ENCODE results near the gene TSPAN15.

TSPAN15 gene

DNA sequence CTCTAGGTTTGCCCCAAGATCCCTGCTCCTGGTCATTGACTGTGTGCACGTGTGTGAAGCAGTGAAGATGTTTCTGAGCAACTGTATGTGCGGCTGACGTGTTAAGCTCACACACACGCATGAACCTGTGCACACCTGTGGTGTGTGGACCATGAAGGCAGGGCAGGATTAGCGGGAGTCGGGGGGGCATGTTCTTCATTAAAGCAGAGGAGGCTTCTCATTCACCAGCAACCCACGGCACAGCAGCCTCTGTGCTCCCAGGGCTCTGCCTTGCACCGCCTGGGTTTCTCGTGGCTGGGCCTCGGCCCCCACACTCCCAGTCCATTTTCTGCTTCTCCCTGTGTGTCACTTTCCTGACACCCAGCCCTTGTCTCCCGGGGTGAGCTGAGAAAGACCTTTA is 33.7 kb upstream of the TSPAN15 start:
- no peak for DNase-seq

- no peak for DNase-seq
Measured at GRCh38 chr10:69418052-69418752, 33.1 kb upstream of the TSPAN15 start.

DNA sequence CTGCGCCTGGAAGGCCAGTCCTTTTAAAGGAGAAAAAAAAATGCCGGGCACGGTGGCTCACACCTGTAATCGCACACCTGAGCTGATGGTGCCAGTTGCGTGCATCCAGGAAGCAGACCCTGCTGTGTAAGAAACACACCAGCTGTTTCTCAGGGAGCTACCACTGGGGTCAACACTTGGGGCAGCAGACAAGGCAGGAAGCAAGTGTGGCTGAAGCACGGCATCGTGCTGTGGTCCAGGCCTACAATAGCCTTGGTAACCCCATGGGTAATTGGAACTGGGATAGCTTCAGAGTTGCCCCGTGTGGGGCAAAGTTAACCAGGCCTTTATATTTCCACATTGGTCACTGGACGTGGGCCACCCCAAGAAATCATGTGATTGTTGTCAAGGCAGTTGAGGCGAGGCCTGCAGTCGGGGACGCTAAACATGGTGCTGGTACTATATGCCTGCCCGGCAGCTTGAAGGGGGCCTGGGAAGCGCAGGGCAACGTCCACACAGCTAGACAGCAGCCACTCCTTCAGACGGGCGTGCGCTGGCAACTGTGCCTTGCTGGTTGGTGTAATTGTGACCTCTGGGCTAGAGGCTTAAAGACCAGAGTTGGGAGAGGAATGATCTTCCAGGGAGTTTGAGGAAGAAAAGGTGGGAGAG is 32.0 kb upstream of the TSPAN15 start:
- DNase-seq: no peak

DNA sequence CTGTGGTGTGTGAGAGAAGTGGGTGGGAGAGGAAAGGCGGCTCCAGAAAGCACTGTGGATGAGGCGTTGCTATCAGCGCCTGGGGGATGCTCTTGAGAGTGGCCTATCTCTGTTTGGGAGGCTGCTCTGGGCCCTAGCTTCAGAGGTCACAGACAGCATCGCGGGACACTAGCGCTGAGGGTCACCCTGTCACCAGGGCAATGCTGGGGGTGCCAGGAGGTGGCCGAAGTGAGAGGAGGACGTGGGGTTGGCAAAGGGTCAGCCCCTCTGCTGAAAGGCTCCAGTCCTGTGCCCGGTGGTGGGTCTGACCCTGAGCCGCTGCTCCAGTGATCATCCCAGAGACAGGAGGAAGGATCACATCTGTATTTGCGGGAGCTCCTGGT is 31.5 kb upstream of the TSPAN15 start:
- no peak for DNase-seq

DNA sequence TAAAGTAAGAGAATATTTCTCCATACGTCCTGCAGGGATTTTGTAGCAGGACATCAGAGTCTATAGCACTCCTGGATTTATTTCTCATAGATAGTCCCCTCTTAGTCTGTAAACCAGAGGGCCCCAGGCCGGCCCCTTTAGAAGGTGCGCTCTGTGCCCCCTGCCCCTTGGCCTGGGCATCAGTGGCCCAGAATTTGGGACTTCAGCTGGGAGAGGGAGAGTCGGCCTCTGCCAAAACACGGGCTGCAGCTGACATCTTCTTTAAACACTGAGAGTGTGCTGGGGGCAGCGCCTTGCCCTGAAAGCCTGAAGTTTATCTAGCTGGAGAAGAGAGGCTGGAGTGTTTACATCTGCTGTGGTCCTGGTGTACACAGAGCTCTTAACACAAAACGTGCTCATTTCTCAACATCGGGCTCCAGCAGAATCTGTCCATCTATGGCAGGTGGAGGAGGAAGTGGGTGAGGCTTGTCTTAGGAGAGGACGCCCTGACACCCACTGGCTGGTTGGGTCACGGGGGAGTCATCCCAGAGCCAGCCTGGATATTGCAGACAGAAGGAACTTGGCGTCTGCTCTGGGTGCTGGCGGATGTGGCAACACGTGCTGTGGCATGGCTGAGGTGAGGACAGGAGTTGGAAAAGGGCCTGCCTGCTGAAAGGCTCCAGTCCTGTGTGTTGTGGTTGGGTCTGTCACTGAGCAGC is 29.5 kb upstream of the TSPAN15 start:
- no peak for DNase-seq

GRCh38 chr10:69422676-69423075 is 28.6 kb upstream of the TSPAN15 start:
- DNase-seq: no peak

- no peak for DNase-seq
Measured at GRCh38 chr10:69425041-69425440, 26.2 kb upstream of the TSPAN15 start.

DNA sequence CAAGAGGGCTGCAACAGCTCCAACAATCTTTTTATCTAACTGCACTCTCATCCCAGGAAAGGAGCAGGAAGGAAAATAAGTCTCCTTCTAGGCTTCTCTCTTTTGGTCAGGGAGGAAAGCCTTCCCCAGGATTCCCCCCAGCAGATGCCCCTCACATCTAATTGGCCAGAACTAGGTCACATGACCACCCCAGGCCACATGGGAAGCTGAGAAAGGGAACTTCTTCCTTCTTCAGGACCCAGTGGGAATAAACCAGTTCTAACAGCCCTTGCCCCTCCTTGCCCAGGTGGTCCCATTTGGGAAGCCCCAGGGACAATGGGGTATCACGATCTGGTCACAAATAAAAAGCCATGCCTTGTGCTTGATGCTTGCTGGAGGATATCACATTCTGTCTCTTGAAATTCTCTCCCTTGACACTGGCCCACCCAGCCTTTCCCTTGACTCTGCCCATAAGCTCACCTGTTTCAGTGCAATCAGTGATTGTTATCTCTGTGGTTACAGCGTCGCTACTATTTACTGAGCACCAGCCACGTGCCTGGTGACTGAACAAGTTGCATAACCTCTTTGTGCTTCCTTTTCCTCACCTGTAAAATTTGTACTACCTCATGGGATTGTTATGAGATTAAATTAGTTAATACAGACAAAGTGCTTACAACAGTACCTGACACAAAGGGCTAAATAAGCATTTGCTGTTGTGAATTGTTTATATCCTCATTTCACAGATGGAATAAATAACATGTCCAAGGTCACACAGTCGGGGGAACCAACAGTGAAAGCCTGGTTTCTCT is 25.6 kb upstream of the TSPAN15 start:
- DNase-seq: no peak

DNA sequence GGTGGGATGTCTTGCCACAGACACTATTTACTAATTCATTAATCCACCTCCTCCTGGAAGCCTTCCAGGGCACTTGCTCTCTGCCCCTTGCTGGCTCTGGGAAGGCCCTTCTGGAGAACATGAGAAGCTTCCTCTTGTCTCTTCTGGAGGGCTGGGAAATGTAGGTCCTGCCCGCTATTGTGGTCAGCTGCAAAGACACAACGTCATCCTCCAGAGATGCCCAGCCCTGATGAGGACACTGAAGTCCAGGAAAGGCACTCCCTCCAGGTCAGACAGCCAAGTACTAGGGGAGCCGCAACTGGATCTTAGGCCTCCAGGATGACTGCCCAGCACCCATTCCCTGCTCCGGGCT is 24.9 kb upstream of the TSPAN15 start:
- DNase-seq: no peak

DNA sequence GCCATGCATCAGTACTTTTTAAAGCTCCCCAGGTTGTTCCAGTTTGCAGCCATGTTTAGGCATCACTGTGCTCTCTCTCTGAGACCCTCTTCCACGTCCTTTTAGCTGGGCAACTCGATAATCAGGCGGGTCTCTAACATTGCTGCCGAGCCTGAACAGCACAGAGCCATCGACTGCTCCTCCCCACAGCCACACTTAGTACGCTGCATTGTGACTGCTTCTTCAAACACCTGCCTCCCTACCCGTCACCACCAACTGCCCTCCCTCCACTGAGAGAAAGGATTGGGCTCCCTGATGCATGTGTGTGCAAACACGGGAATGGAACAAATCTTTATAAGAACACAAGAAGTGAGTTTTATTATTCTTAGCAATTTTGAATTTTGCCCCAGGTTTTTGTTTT is 23.1 kb upstream of the TSPAN15 start:
- no peak for DNase-seq

DNA sequence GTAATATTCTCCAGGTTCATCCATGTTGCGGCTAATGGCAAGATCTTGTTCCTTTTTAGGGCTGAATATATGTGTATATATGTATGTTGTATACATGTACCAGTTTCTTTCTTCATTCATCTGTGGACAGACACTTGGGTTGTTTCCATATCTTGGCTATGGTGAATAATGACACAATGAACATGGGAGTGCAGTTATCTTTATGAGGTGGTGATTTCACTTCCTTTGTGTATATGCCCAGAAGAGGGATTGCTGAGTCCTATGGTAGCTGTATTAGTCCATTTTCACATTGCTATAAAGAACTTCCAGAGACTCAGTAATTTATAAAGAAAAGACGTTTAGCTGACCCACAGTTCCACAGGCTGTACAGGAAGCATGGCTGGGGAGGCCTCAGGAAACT is 17.1 kb upstream of the TSPAN15 start:
- DNase-seq: no peak

GRCh38 chr10:69434926-69435325 is 16.3 kb upstream of the TSPAN15 start:
- no peak for DNase-seq

DNA sequence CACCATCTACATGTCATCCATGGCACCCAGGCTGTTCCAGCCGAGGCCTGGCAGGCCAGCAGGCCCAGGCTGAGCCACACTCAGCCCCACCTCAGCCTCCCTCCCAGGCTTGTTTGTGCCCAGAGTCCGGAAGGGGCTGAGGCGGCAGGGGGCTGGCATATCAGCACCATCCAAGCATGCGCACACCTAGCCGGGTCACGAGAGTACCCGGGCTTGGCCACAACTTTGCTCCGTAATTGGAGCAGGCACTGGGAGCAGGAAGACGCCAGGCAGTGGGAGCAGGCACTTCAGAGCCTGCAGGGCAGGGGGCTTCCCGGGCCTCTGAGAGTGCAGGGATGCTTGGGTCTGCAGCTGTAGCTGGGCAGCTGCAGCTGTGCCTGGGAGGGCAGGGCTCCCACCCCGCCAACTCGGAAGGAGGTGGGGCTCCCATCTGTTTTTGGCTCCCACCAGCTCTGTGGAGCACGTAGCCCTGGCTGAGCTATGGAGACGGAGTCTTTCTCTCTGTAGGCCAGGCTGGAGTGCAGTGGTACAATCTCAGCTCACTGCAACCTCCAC is 15.2 kb upstream of the TSPAN15 start:
- DNase-seq: no peak

GRCh38 chr10:69437321-69438259 is 13.7 kb upstream of the TSPAN15 start:
- DNase-seq: no peak

GRCh38 chr10:69438536-69439349 is 12.5 kb upstream of the TSPAN15 start:
- peak in 1 of 14 donors; percentile 66 for DNase-seq

GRCh38 chr10:69439350-69439739 is 11.9 kb upstream of the TSPAN15 start:
- DNase-seq: peak in 6 of 14 donors; percentile 20 to 93 (median 38)

DNA sequence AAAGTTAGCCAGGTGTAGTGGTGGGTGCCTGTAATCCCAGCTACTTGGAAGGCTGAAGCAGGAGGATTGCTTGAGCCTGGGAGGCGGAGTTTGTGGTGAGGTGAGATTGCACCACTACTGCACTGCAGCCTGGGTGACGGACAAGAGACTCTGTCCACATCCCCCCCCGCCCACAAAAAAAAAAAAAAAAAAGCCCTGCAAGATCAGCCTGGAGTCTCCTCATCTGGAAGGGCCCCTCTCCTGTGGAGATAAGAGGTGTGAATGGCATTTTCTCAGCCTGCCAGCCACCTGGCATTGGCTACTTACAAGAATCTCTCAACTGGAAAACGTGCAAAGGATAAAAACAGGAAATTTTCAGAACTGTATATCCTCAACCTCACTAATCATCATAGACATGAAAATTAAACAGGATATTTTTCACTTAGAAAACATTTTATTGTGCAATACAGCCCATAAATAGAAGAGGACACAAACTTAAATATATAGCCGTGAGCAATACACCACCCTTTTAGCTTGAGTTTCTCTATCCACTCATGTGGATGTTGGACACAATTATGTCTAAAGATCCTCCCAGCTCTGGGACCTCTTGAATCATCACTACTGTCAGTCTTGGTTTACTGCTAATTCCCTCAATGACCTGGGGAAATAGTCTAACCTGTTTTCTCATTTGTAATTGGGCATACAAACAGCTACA is 11.3 kb upstream of the TSPAN15 start:
- DNase-seq: no peak

DNA sequence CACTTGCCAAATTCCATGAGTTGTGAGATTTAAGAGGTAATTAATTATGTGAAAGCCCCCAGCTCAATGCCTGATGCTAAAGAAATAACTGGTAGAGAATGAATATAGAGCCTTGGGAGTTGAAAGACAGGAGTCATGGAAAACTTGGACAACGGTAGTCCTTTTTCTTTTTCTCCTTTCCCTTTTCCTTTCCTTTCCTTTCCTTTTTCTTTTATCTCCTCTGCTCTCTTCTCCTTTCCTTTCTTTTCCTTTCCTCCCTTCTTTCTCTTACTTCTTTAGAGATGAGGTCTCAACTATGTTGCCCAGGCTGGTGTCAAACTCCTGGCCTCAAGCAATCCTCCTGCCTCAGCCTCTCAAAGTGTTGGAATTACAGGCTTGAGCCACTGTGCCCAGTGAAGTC is 7.9 kb upstream of the TSPAN15 start:
- no peak for DNase-seq

DNA sequence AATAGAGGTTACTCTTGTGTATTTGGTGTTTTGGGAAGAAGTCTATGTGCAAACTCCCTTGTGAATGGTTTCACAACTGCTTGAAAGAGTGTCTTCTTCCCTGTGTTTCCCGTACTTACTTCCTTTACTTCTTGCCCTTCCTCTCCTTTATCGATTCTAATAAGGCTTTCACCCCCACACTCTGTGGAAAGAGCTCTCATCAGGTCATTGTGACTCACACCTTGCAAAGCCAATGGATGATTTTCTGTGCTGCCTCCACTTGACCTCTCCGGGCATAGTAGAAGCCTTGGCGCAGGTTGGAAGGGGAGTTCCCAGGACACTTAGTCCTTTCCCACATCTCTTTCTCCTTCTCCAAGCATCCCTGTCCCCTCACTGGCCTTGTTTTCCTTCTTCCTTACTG is 6.2 kb upstream of the TSPAN15 start:
- no peak for DNase-seq

GRCh38 chr10:69446229-69446628 is 5.0 kb upstream of the TSPAN15 start:
- no peak for DNase-seq

All from C1 segment of cervical spinal cord (tissue), 14 donors.